NCI-H460 (cell line): ENCODE data around the gene UGP2. TPM values are rescaled to one million over a fixed set of nuclear protein-coding genes. Genes with fewer than 3 reads are reported as not detected.
A peak's percentile ranks its signal among the peaks of the same experiment; 100 is the strongest.

Experiments used
- DNase-seq: peaks from one replicate; pipeline ENCODE4 v3.0.0-alpha.2; 2016; ENCODE audit warnings: low read depth; ENCODE audit errors: extremely low read depth
- total RNA-seq: library from RNA; depleted of rRNA; stranded (reverse); fragments of >200 nt; shearing (Covaris generic); gene quantifications from 2 replicates; pipeline ENCODE4 v1.2.3, GENCODE V29; 2014

UGP2 gene
- total RNA-seq, 1 experiment from 2014 or later = 86.5 TPM

- peak; percentile 50 for DNase-seq
Observed at GRCh38 chr2:63861220-63861822, 19.6 kb downstream of the UGP2 start.

- no peak for DNase-seq
Observed at GRCh38 chr2:63862806-63863205, 21.1 kb downstream of the UGP2 start.

- DNase-seq = no peak
Observed at GRCh38 chr2:63863707-63864106, 22.0 kb downstream of the UGP2 start.

GRCh38 chr2:63865159-63865799, 23.6 kb downstream of the UGP2 start:
- DNase-seq = no peak

GRCh38 chr2:63866009-63866709, 24.5 kb downstream of the UGP2 start:
- no peak for DNase-seq

GRCh38 chr2:63870679-63871078, 29.0 kb downstream of the UGP2 start:
- DNase-seq = no peak

- DNase-seq = no peak
Observed at GRCh38 chr2:63871864-63872263, 30.2 kb downstream of the UGP2 start.

GRCh38 chr2:63872571-63873328, 31.1 kb downstream of the UGP2 start:
- no peak for DNase-seq

GRCh38 chr2:63874204-63875130, 32.8 kb downstream of the UGP2 start:
- DNase-seq = no peak

GRCh38 chr2:63875131-63875527, 33.4 kb downstream of the UGP2 start:
- no peak for DNase-seq

GRCh38 chr2:63875559-63876245, 34.0 kb downstream of the UGP2 start:
- DNase-seq = no peak

GRCh38 chr2:63876311-63876710, 34.6 kb downstream of the UGP2 start:
- no peak for DNase-seq

- no peak for DNase-seq
Observed at GRCh38 chr2:63878486-63878885, 36.8 kb downstream of the UGP2 start.

GRCh38 chr2:63879876-63880433, 38.3 kb downstream of the UGP2 start:
- DNase-seq = no peak

- no peak for DNase-seq
Observed at GRCh38 chr2:63880625-63881024, 38.9 kb downstream of the UGP2 start.

GRCh38 chr2:63881205-63881604, 39.5 kb downstream of the UGP2 start:
- DNase-seq = no peak

GRCh38 chr2:63882395-63883105, 40.9 kb downstream of the UGP2 start:
- DNase-seq = no peak

- DNase-seq = no peak
Observed at GRCh38 chr2:63886445-63886844, 44.7 kb downstream of the UGP2 start.

- DNase-seq = no peak
Observed at GRCh38 chr2:63888053-63888452, 46.4 kb downstream of the UGP2 start.
